H1 (cell line): Measurements from ENCODE around the gene EPHA2. TPM values are rescaled to one million over a fixed set of nuclear protein-coding genes. Genes with fewer than 3 reads are reported as not detected.

ENCODE experiments used
- polyA plus RNA-seq, 7 experiments: library from polyadenylated mRNA; depleted of rRNA in 3 of 7; stranded (reverse) in 5 of 7; unstranded in 2 of 7; fragments of >200 nt in 5 of 7; fragments of 200-250 nt in 2 of 7; gene quantifications; 1 replicate in 5 of 7; 2 replicates in 1 of 7; 4 replicates in 1 of 7; pipeline versions ENCODE4 v1.2.1 to v1.2.3, GENCODE V29; 2011 to 2013; ENCODE audit warnings: missing spikeins in 2 of 7, mixed read lengths in 2 of 7
- total RNA-seq: library from RNA; stranded (reverse); fragmentation: NEBNext Ultra II Directional; extraction: Animal tissue kit (Norgen Biotek cat#: 25700); gene quantifications from 2 replicates; pipeline ENCODE4 v1.2.1, GENCODE V29; 2021
- TF ChIP-seq, protein P1 (sequence below): IDR thresholded peaks from 2 replicates; pipeline ENCODE4 v1.6.1; 2011; ENCODE audit warnings: low read depth, mild to moderate bottlenecking, low read length; ENCODE audit not compliant: insufficient read depth

The EPHA2 gene
- total and polyA plus RNA-seq, 2 of the 8 experiments (the other 6 are each of a cell fraction or from before 2014, with no cell fraction given), result 26.8 to 33.6 TPM

DNA sequence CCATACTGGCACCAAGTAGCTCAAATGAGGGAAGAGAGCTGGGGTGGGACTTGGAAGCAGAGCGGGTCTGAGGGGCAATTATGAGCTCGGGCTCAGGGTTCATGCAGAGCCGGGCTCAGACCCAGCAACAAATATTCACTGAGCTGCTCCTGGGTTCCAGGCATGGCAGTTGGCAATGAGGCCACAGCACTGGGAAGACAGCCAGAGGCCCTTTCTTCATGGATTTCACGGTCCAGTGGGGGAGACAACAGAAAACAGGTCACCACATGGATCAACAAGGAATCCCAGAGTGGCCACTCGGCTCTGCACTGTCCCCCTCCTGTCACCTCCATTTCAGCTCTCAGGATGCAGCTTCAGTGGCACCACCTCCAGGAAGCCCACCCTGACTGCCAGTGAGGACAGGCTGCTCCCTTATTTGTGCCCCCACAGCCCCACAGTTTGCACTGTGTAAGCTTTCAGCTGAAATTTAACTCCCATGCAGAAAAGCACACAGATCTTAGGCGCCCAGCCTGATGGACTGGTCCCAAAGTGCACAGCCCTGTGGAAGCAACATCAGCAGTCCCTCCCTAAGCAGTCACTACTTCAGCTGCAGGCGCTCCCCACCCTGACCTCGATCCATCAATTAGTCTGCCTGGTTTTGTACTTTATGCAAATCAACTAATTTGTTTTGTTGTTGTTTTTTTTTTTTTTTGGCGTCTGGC, 34.2 kb upstream of the EPHA2 start (continued):
- TF ChIP-seq, protein P1, sequence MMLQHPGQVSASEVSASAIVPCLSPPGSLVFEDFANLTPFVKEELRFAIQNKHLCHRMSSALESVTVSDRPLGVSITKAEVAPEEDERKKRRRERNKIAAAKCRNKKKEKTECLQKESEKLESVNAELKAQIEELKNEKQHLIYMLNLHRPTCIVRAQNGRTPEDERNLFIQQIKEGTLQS, result no peak
